ENCODE results near the gene PLA2G2C. TPM values are rescaled to one million over a fixed set of nuclear protein-coding genes. Genes with fewer than 3 reads are reported as not detected.

Gene PLA2G2C
- total RNA-seq, 1 experiment from 2014 or later = not detected

- CTCF ChIA-PET = no interaction called here
- Histone ChIP-seq H3K27ac (ENCODE audit: low read depth, low read length, poor library complexity, severe bottlenecking) (no peak overlapping the region), H3K4me3 (ENCODE audit: low read depth, low read length, poor library complexity, severe bottlenecking) (no peak overlapping the region), H3K4me1 (ENCODE audit: insufficient read depth, low read length, poor library complexity, severe bottlenecking) (peaks cover 3% of the 10 kb centered on the region), H3K36me3 (ENCODE audit: insufficient read depth, low read length, poor library complexity, severe bottlenecking) (no peaks in the 10 kb centered on the region), H3K27me3 (replicated peaks; ENCODE audit: insufficient read depth, low read depth, low read length, poor library complexity) (peaks cover 45% of the 10 kb centered on the region), H3K9me3 (ENCODE audit: low read depth, low read length, poor library complexity, severe bottlenecking) (no peaks in the 10 kb centered on the region)
- no TSS peak for BruUV-seq (replicated peaks)
- TF ChIP-seq CTCF (conservative IDR thresholded peaks at IDR 0.05; ENCODE audit: low read depth, low read length) (no peak), EZH2 (IDR thresholded peaks at IDR 0.05; ENCODE audit: borderline replicate concordance, low read depth, low read length, poor library complexity, severe bottlenecking) (no peak)
- POLR2A ChIA-PET (ENCODE audit: low non-redundant PET) = no interaction called here
- no peak for DNase-seq (ENCODE audit: low spot score)
- intact Hi-C loops (cut with micrococcal nuclease; ENCODE audit: unreplicated experiment) = loop anchor here (5.0 kb wide), 1 partner anchor 228 kb away; no protein-coding TSS in a partner anchor
Observed at GRCh38 chr1:20199840-20200239, 13.5 kb upstream of the PLA2G2C start.

GRCh38 chr1:20199403-20199802 is 13.1 kb upstream of the PLA2G2C start:
- POLR2A ChIA-PET (ENCODE audit: low non-redundant PET) = no interaction called here
- Histone ChIP-seq H3K27ac (ENCODE audit: low read depth, low read length, poor library complexity, severe bottlenecking) (no peak overlapping the region), H3K4me1 (ENCODE audit: insufficient read depth, low read length, poor library complexity, severe bottlenecking) (peaks cover 5% of the 10 kb centered on the region), H3K27me3 (replicated peaks; ENCODE audit: insufficient read depth, low read depth, low read length, poor library complexity) (peaks cover 49% of the 10 kb centered on the region), H3K4me3 (ENCODE audit: low read depth, low read length, poor library complexity, severe bottlenecking) (no peak overlapping the region), H3K9me3 (ENCODE audit: low read depth, low read length, poor library complexity, severe bottlenecking) (no peaks in the 10 kb centered on the region), H3K36me3 (ENCODE audit: insufficient read depth, low read length, poor library complexity, severe bottlenecking) (no peaks in the 10 kb centered on the region)
- no peak for DNase-seq (ENCODE audit: low spot score)
- intact Hi-C loops (cut with micrococcal nuclease; ENCODE audit: unreplicated experiment) = loop anchor here (5.0 kb wide), 1 partner anchor 227 kb away; no protein-coding TSS in a partner anchor
- no TSS peak for BruUV-seq (replicated peaks)
- CTCF ChIA-PET = no interaction called here
- TF ChIP-seq EZH2 (IDR thresholded peaks at IDR 0.05; ENCODE audit: borderline replicate concordance, low read depth, low read length, poor library complexity, severe bottlenecking) = no peak
- no peak for TF ChIP-seq CTCF (conservative IDR thresholded peaks at IDR 0.05; ENCODE audit: low read depth, low read length)

GRCh38 chr1:20198918-20199317 is 12.6 kb upstream of the PLA2G2C start:
- H3K4me3 ChIP-seq (ENCODE audit: low read depth, low read length, poor library complexity, severe bottlenecking) = no peak overlapping the region
- no peaks in the 10 kb centered on the region for H3K36me3 ChIP-seq (ENCODE audit: insufficient read depth, low read length, poor library complexity, severe bottlenecking)
- TF ChIP-seq CTCF (conservative IDR thresholded peaks at IDR 0.05; ENCODE audit: low read depth, low read length) (no peak), EZH2 (IDR thresholded peaks at IDR 0.05; ENCODE audit: borderline replicate concordance, low read depth, low read length, poor library complexity, severe bottlenecking) (no peak)
- H3K27ac ChIP-seq (ENCODE audit: low read depth, low read length, poor library complexity, severe bottlenecking) = no peak overlapping the region
- peaks cover 5% of the 10 kb centered on the region for H3K4me1 ChIP-seq (ENCODE audit: insufficient read depth, low read length, poor library complexity, severe bottlenecking)
- H3K9me3 ChIP-seq (ENCODE audit: low read depth, low read length, poor library complexity, severe bottlenecking) = no peaks in the 10 kb centered on the region
- peaks cover 54% of the 10 kb centered on the region for H3K27me3 ChIP-seq (replicated peaks; ENCODE audit: insufficient read depth, low read depth, low read length, poor library complexity)
- no TSS peak for BruUV-seq (replicated peaks)
- POLR2A ChIA-PET (ENCODE audit: low non-redundant PET) = no interaction called here
- CTCF ChIA-PET = no interaction called here
- intact Hi-C loops (cut with micrococcal nuclease; ENCODE audit: unreplicated experiment) = loop anchor here (5.0 kb wide), 1 partner anchor 227 kb away; no protein-coding TSS in a partner anchor
- DNase-seq (ENCODE audit: low spot score) = no peak
